HG03520 (cell line): Measurements from ENCODE around the gene PTPRN2.

Source experiments
- ATAC-seq: cut with Tn5 transposase; IDR thresholded peaks from one replicate; pipeline ENCODE4 v1.9.1; 2021; ENCODE audit warnings: mild to moderate bottlenecking, moderate library complexity; ENCODE audit not compliant: unreplicated experiment

PTPRN2 gene

GRCh38 chr7:157827045-157827862, 760.4 kb downstream of the PTPRN2 start:
- ATAC-seq, result no peak

- ATAC-seq, result no peak
These were observed 761.1 kb downstream of the PTPRN2 start for GRCh38 chr7:157826566-157826965.

- no peak for ATAC-seq
These were observed 762.3 kb downstream of the PTPRN2 start for GRCh38 chr7:157825325-157825724.

- no peak for ATAC-seq
These were observed 762.9 kb downstream of the PTPRN2 start for GRCh38 chr7:157824819-157825121.

- no peak for ATAC-seq
These were observed 763.4 kb downstream of the PTPRN2 start for GRCh38 chr7:157824011-157824818.

GRCh38 chr7:157822688-157823031, 765.0 kb downstream of the PTPRN2 start:
- no peak for ATAC-seq

- ATAC-seq, result no peak
These were observed 765.5 kb downstream of the PTPRN2 start for GRCh38 chr7:157821959-157822687.

- no peak for ATAC-seq
These were observed 766.8 kb downstream of the PTPRN2 start for GRCh38 chr7:157820796-157821195.

- ATAC-seq, result no peak
These were observed 768.2 kb downstream of the PTPRN2 start for GRCh38 chr7:157819455-157819807.

- ATAC-seq, result no peak
These were observed 768.7 kb downstream of the PTPRN2 start for GRCh38 chr7:157818701-157819454.

- ATAC-seq, result no peak
These were observed 769.5 kb downstream of the PTPRN2 start for GRCh38 chr7:157817944-157818700.

- ATAC-seq, result no peak
These were observed 770.2 kb downstream of the PTPRN2 start for GRCh38 chr7:157817433-157817832.

GRCh38 chr7:157816526-157817250, 770.9 kb downstream of the PTPRN2 start:
- no peak for ATAC-seq

- no peak for ATAC-seq
These were observed 771.5 kb downstream of the PTPRN2 start for GRCh38 chr7:157816086-157816485.

GRCh38 chr7:157815706-157816022, 772.0 kb downstream of the PTPRN2 start:
- no peak for ATAC-seq

- no peak for ATAC-seq
These were observed 772.5 kb downstream of the PTPRN2 start for GRCh38 chr7:157814931-157815705.

GRCh38 chr7:157813741-157814661, 773.6 kb downstream of the PTPRN2 start:
- ATAC-seq, result no peak

GRCh38 chr7:157813053-157813452, 774.6 kb downstream of the PTPRN2 start:
- ATAC-seq, result no peak
